Calu3 (cell line): ENCODE measurements around the gene ACTA2. TPM values are rescaled to one million over a fixed set of nuclear protein-coding genes. Genes with fewer than 3 reads are reported as not detected.

Experiments used
- BruUV-seq: library from RNA; stranded (reverse); fragments of 400-500 nt; replicated peaks from 2 replicates; lab custom pipeline; 2021; lab: Mats Ljungman, UMichigan
- CTCF ChIA-PET: fragments of 300-600 bp; sonication (Branson Sonifier 250); formaldehyde crosslinking; loops from one replicate; lab custom pipeline; 2022; ENCODE audit warnings: antibody characterized with exemption; lab: Charles Lee
- DNase-seq: peaks from one replicate; pipeline ENCODE4 v3.0.0; 2022
- H3K27ac Mint-ChIP-seq: one replicate; pipeline ENCODE4 v1.8.0; 2022; ENCODE audit warnings: mixed read lengths; ENCODE audit not compliant: unreplicated experiment
- H3K27me3 Mint-ChIP-seq: one replicate; pipeline ENCODE4 v1.8.0; 2022; ENCODE audit warnings: mixed read lengths; ENCODE audit not compliant: unreplicated experiment
- H3K36me3 Mint-ChIP-seq: one replicate; pipeline ENCODE4 v1.8.0; 2022; ENCODE audit warnings: mild to moderate bottlenecking, moderate library complexity, mixed read lengths; ENCODE audit not compliant: insufficient read depth, unreplicated experiment
- H3K4me1 Mint-ChIP-seq: one replicate; pipeline ENCODE4 v1.8.0; 2022; ENCODE audit warnings: mild to moderate bottlenecking, low read depth, mixed read lengths; ENCODE audit not compliant: unreplicated experiment
- H3K4me3 Mint-ChIP-seq: one replicate; pipeline ENCODE4 v1.8.0; 2022; ENCODE audit warnings: mild to moderate bottlenecking, low read depth, moderate library complexity, mixed read lengths; ENCODE audit not compliant: unreplicated experiment
- H3K9me3 Mint-ChIP-seq: one replicate; pipeline ENCODE4 v1.8.0; 2022; ENCODE audit warnings: low read depth, mixed read lengths; ENCODE audit not compliant: unreplicated experiment
- intact Hi-C: fragments of 100-400 bp; cut with micrococcal nuclease; formaldehyde crosslinking; loops from one replicate; pipeline ENCODE4 v1.10.0; 2022; ENCODE audit not compliant: unreplicated experiment
- total RNA-seq: library from RNA; stranded (reverse); gene quantifications from 2 replicates; pipeline ENCODE4 v1.2.3, GENCODE V29; 2022
- TF ChIP-seq, protein P1 (sequence below): fragments of 200-600 bp; IDR thresholded peaks from one replicate; pipeline ENCODE4 v1.8.0; 2022; ENCODE audit warnings: antibody characterized with exemption; ENCODE audit not compliant: unreplicated experiment

The ACTA2 gene
- total RNA-seq, 1 experiment from 2014 or later: 1.0 TPM

DNA sequence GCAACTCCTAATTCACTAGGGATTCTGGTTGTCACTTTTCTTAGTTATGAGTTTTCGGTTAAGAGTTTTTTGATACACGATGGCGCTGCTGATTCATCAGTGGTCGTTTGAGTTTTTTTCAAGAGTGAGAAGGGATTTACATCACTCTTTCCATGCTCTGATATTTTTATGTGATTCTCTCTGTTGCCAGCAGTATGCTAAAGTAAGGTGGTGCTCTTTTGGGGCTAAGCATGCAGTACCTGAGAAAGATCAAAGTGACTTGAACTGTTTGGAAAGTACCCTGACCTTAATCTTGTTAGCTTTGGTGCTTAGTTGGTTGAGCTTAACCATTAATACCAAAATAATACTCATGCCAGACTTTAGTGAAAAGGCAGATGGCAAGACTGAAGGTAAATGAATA lies 44.4 kb downstream of the ACTA2 start:
- H3K4me1 Mint-ChIP-seq: no peaks in the 10 kb centered on the region
- no peak overlapping the region for H3K4me3 Mint-ChIP-seq
- TF ChIP-seq, protein P1, sequence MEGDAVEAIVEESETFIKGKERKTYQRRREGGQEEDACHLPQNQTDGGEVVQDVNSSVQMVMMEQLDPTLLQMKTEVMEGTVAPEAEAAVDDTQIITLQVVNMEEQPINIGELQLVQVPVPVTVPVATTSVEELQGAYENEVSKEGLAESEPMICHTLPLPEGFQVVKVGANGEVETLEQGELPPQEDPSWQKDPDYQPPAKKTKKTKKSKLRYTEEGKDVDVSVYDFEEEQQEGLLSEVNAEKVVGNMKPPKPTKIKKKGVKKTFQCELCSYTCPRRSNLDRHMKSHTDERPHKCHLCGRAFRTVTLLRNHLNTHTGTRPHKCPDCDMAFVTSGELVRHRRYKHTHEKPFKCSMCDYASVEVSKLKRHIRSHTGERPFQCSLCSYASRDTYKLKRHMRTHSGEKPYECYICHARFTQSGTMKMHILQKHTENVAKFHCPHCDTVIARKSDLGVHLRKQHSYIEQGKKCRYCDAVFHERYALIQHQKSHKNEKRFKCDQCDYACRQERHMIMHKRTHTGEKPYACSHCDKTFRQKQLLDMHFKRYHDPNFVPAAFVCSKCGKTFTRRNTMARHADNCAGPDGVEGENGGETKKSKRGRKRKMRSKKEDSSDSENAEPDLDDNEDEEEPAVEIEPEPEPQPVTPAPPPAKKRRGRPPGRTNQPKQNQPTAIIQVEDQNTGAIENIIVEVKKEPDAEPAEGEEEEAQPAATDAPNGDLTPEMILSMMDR: no peak
- CTCF ChIA-PET: no interaction called here
- BruUV-seq: no TSS peak
- H3K27me3 Mint-ChIP-seq: no peaks in the 10 kb centered on the region
- no peak for DNase-seq
- no peaks in the 10 kb centered on the region for H3K36me3 Mint-ChIP-seq
- intact Hi-C loops: no loop called here
- H3K27ac Mint-ChIP-seq: no peak overlapping the region
- no peaks in the 10 kb centered on the region for H3K9me3 Mint-ChIP-seq

DNA sequence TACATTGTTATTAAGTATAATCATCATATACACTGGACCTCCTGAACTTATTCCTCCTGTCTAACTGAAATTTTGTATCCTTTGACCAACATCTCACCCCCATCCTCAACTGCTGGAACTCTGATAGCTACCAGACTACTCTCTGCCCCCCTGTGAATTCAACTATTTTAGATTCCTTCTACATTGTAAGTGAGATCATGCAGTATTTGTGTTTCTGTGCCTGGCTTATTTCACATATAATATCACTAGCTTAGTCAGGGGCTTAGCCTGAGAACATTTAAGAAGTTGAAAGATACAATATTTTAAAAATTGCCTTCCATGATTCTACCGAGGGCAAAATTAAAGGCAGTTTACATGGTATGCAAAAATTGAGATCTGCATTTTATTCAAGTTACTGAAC lies 45.7 kb downstream of the ACTA2 start:
- TF ChIP-seq, protein P1: no peak
- intact Hi-C loops: no loop called here
- no peaks in the 10 kb centered on the region for H3K36me3 Mint-ChIP-seq
- no peak overlapping the region for H3K4me3 Mint-ChIP-seq
- CTCF ChIA-PET: interaction anchor here (1.0 to 1.2 kb wide), 2 partner anchors 26 to 219 kb away, joined by 3 read pairs; no protein-coding TSS in a partner anchor
- H3K27me3 Mint-ChIP-seq: no peaks in the 10 kb centered on the region
- no peaks in the 10 kb centered on the region for H3K4me1 Mint-ChIP-seq
- BruUV-seq: no TSS peak
- H3K9me3 Mint-ChIP-seq: no peaks in the 10 kb centered on the region
- H3K27ac Mint-ChIP-seq: no peak overlapping the region
- no peak for DNase-seq

DNA sequence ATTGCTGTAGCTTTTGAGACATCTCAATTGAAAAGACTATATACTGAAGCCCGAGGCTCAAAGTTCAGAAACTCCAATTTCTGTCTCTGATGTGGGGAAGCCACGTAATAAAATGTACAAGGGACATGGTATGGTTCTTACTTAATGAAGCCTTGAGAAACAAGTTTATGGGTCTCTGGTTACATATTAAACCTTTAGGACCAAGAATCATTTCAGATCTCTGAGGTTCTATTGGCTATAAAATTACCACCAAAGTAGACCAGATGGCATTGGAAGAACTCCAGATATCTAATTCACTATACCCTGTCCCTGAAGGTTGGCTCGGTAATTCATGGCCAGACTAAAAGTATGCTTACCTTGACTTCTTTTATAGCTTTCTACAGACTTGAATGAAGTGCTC lies 48.9 kb downstream of the ACTA2 start:
- no peak overlapping the region for H3K27ac Mint-ChIP-seq
- H3K9me3 Mint-ChIP-seq: no peaks in the 10 kb centered on the region
- DNase-seq: no peak
- TF ChIP-seq, protein P1: no peak
- no peaks in the 10 kb centered on the region for H3K36me3 Mint-ChIP-seq
- H3K4me1 Mint-ChIP-seq: no peaks in the 10 kb centered on the region
- no peak overlapping the region for H3K4me3 Mint-ChIP-seq
- H3K27me3 Mint-ChIP-seq: no peaks in the 10 kb centered on the region
- intact Hi-C loops: no loop called here
- CTCF ChIA-PET: no interaction called here
- BruUV-seq: no TSS peak

DNA sequence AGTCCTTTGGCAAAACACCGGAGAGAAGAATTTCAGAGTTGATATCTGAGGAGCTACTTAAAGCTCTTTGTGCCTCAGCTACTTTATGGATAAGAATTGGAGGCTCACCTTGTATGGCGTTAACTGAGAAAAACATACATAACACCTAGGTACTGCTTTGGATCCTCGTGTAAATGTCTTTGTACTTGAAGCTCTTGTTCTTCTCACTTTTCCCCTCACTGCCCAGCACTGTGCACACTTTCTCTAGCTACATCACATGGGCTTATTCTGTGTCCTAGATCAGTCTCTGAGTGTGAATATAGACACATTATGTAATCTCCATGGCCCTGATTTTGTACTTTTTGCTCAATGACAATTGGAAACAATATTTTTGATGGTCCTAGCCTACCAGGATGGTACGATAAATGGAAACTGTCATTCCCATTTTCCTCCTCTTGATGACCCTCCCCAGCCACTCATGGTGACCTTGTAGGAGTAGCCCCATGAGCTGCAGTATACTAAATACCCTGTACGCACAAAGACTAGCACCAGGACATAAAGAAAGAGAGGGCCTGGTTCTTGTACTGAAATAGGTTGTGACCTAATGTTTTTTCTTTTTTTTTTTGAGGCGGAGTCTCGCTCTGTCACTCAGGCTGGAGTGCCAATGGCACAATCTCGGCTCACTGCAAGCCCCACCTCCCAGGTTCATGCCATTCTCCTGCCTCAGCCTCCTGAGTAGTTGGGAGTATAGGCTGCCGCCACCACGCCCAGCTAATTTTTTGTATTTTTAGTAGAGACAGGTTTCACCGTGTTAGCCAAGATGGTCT lies 50.4 kb downstream of the ACTA2 start:
- Mint-ChIP-seq H3K4me3 (no peak overlapping the region), H3K4me1 (peaks cover 5% of the 10 kb centered on the region)

More for the DNA sequence above, 50.4 kb downstream of the ACTA2 start:
- TF ChIP-seq, protein P1: no peak
- H3K9me3 Mint-ChIP-seq: no peaks in the 10 kb centered on the region
- no peak for DNase-seq
- CTCF ChIA-PET: no interaction called here
- H3K27me3 Mint-ChIP-seq: no peaks in the 10 kb centered on the region
- intact Hi-C loops: no loop called here
- no TSS peak for BruUV-seq
- no peak overlapping the region for H3K27ac Mint-ChIP-seq
- no peaks in the 10 kb centered on the region for H3K36me3 Mint-ChIP-seq
